ENCODE data around the gene RASIP1.
"Not testable (repeated sequence)": the region's sequence is repeated elsewhere in the genome, so short reads cannot be mapped to it uniquely, and the experiment has no call there.

The RASIP1 gene, protein sequence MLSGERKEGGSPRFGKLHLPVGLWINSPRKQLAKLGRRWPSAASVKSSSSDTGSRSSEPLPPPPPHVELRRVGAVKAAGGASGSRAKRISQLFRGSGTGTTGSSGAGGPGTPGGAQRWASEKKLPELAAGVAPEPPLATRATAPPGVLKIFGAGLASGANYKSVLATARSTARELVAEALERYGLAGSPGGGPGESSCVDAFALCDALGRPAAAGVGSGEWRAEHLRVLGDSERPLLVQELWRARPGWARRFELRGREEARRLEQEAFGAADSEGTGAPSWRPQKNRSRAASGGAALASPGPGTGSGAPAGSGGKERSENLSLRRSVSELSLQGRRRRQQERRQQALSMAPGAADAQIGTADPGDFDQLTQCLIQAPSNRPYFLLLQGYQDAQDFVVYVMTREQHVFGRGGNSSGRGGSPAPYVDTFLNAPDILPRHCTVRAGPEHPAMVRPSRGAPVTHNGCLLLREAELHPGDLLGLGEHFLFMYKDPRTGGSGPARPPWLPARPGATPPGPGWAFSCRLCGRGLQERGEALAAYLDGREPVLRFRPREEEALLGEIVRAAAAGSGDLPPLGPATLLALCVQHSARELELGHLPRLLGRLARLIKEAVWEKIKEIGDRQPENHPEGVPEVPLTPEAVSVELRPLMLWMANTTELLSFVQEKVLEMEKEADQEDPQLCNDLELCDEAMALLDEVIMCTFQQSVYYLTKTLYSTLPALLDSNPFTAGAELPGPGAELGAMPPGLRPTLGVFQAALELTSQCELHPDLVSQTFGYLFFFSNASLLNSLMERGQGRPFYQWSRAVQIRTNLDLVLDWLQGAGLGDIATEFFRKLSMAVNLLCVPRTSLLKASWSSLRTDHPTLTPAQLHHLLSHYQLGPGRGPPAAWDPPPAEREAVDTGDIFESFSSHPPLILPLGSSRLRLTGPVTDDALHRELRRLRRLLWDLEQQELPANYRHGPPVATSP

GRCh38 chr19:48740164-48740972, at the start of gene RASIP1:
RASIP1 (minus strand) TSS chr19:48740610; CDS start chr19:48740282, 328 bp downstream.
- DNase-seq (ENCODE audit: low read depth) = no peak

- DNase-seq (ENCODE audit: low read depth) = not testable (repeated sequence)
Observed at GRCh38 chr19:48787331-48787730, 46.9 kb upstream of the RASIP1 start.

- not testable (repeated sequence) for DNase-seq (ENCODE audit: low read depth)
Observed at GRCh38 chr19:48786422-48786821, 46.0 kb upstream of the RASIP1 start.

GRCh38 chr19:48784527-48784926, 44.1 kb upstream of the RASIP1 start:
- DNase-seq (ENCODE audit: low read depth) = no peak

GRCh38 chr19:48780631-48781391, 40.4 kb upstream of the RASIP1 start:
- DNase-seq (ENCODE audit: low read depth) = no peak

DNA sequence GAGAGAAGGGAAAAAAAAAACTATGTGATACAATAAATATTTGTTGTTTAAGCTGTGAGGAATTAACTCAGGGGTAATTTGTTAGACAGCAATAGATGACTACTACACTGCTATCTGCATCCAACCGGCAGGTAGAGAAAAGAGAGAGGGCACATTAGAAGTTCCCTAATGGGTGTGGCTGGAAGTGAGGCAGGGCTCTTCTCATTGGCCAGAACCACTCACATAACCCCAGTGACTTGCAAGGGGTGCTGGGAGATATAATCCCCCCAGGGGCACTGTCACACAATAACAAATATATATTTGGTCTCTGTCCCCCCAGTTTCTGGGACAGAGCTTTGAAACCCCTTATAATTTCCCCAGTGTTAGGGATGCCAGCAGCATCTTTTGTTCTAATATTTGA, 39.2 kb upstream of the RASIP1 start:
- DNase-seq (ENCODE audit: low read depth) = no peak

DNA sequence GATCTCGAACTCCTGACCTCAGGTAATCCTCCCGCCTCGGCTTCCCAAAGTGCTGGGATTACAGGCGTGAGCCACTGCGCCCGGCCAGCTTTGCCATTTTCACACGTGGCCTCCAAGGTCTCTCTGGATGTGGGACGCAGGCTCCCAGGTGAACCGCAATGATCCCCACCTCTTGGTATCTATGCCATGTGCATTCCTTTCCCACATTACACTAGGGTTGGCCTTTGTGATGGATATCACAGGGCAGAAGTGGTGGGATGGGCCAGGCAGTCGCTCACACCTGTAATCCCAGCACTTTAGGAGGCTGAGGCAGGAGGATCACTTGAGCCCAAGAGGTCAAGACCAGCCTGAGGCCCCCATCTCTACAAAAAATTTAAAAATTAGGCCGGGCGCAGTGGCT, 37.3 kb upstream of the RASIP1 start:
- DNase-seq (ENCODE audit: low read depth) = no peak

DNA sequence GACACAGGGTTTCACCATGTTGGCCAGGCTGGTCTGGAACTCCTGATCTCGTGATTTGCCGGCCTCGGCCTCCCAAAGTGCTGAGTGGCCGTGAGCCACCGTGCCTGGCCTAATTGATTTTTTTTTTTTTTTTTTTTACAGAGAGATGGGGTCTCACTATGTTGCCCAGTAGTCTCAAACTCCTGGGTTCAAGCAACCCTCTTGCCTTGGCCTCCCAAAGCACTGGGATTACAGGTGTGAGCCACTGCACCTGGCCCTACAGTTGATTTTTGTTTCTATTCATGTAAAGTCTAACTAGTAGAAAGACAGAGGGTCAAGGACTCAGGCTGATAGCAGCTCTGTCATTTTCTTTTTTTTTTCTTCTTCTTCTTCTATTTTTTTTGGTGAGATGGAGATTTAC, 36.7 kb upstream of the RASIP1 start:
- no peak for DNase-seq (ENCODE audit: low read depth)

- DNase-seq (ENCODE audit: low read depth) = no peak
Observed at GRCh38 chr19:48772503-48772953, 32.1 kb upstream of the RASIP1 start.

DNA sequence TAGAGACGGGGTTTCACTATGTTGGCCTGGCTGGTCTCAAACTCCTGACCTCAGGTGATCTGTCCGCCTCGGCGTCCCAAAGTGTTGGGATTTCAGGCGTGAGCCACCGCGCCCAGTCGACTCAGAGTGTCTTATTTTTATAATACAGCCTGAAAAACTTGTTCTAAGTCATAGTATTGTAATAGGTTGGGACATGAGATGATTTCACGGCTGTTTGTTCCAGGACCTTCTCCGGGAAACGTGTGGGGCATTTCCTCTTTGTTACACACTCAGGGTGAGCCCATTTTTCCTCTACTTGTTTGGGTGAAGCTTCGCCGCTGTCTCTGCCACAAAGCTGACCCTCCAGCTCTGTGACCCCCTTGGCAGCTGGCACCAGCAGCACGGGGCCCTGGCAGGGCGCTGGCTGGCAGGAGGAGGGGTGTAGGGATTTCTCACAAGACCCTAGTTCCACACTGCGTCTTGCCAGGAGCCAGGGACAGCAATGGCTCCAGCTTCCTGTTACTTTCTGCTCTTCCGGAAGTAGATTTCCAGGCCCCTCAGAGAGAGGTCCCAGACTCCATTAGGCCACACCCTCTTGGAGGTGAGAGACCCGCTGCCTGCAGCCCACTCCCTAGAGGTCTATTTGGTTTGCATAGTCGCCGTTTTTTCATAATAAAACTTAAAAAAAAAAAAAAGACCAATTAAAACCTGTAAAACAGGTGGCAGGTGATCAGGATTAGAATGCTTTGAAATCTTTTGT, 30.5 kb upstream of the RASIP1 start:
- DNase-seq (ENCODE audit: low read depth) = no peak

GRCh38 chr19:48770266-48770665, 29.9 kb upstream of the RASIP1 start:
- no peak for DNase-seq (ENCODE audit: low read depth)

GRCh38 chr19:48768994-48769713, 28.7 kb upstream of the RASIP1 start:
- DNase-seq (ENCODE audit: low read depth) = no peak

DNA sequence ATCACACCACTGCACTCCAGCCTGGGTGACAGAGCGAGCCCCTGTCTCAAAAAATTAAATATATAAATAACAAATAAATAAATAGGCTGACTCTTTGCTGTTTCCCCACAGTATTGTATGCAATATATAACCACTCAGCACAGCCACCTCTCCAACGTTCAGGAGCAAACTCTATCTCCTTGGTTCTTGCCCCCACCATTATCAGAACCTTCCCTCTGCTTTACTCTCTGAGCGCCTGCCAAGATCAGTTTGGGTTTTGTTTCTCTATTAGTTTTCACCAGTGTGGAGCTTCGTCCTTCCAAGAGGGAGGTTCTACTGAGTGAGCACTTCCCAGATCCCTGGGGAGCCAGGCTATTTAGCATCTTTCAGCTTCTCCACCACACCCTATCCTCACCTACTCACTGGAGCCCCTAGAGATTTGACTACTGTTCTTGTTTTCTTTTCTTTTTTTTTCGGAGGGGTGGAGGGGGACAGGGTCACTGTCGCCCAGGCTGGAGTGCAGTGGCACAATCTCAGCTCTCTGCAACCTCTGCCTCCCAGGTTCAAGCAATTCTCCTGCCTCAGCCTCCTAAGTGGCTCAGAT, 27.9 kb upstream of the RASIP1 start:
- DNase-seq (ENCODE audit: low read depth) = not testable (repeated sequence)

GRCh38 chr19:48765816-48766215, 25.4 kb upstream of the RASIP1 start:
- DNase-seq (ENCODE audit: low read depth) = not testable (repeated sequence)

- DNase-seq (ENCODE audit: low read depth) = no peak
Observed at GRCh38 chr19:48760504-48761205, 20.2 kb upstream of the RASIP1 start.

DNA sequence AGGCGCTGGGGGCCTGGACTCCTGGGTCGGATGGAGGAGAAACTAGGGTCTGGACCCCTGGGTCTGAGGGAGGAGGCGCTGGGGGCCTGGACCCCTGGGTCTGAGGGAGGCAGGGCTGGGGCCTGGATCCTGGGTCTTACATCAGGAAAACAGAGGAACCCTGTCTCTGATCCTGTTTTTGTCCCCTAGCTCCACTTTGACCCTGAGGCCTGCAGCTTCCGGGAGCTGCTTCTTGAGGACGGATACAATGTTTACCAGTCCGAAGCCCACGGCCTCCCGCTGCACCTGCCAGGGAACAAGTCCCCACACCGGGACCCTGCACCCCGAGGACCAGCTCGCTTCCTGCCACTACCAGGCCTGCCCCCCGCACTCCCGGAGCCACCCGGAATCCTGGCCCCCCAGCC, 17.3 kb upstream of the RASIP1 start:
- no peak for DNase-seq (ENCODE audit: low read depth)

GRCh38 chr19:48757089-48757675, 16.8 kb upstream of the RASIP1 start:
- DNase-seq (ENCODE audit: low read depth) = no peak

DNA sequence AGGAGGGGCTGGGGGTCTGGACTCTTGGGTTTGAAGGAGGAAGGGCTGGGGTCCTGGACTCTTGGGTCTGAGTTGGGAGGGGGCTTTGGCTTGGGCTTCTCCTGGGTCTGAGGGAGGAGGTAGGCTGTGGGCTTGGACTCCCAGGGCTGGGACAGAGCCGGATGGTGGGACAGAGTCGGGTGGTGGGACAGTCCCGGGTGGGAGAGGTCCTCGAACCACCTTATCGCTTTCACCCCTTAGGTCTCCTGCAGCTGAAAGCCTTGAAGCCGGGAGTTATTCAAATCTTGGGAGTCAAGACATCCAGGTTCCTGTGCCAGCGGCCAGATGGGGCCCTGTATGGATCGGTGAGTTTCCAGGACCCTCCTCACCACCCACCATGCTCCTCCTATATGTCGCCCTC, 16.3 kb upstream of the RASIP1 start:
- DNase-seq (ENCODE audit: low read depth) = no peak
